GM18858 (cell line): Measurements from ENCODE around the gene UGT1A8.
"Not testable (repeated sequence)": the region's sequence is repeated elsewhere in the genome, so short reads cannot be mapped to it uniquely, and the experiment has no call there.

Source experiments
- ATAC-seq: cut with Tn5 transposase; IDR thresholded peaks from one replicate; pipeline ENCODE4 v1.9.1; 2021; ENCODE audit not compliant: unreplicated experiment

UGT1A8 gene

GRCh38 chr2:233638836-233639235 lies 21.4 kb downstream of the UGT1A8 start:
- no peak for ATAC-seq

GRCh38 chr2:233639860-233640259 lies 22.4 kb downstream of the UGT1A8 start:
- ATAC-seq = no peak

- ATAC-seq = no peak
Measured at GRCh38 chr2:233643128-233643527, 25.7 kb downstream of the UGT1A8 start.

GRCh38 chr2:233646033-233646432 lies 28.6 kb downstream of the UGT1A8 start:
- not testable (repeated sequence) for ATAC-seq

- no peak for ATAC-seq
Measured at GRCh38 chr2:233650981-233651380, 33.5 kb downstream of the UGT1A8 start.

- no peak for ATAC-seq
Measured at GRCh38 chr2:233651430-233651829, 34.0 kb downstream of the UGT1A8 start.

GRCh38 chr2:233654501-233654900 lies 37.1 kb downstream of the UGT1A8 start:
- no peak for ATAC-seq

- no peak for ATAC-seq
Measured at GRCh38 chr2:233655043-233655442, 37.6 kb downstream of the UGT1A8 start.

GRCh38 chr2:233655943-233656342 lies 38.5 kb downstream of the UGT1A8 start:
- not testable (repeated sequence) for ATAC-seq

- no peak for ATAC-seq
Measured at GRCh38 chr2:233656443-233656842, 39.0 kb downstream of the UGT1A8 start.

- ATAC-seq = no peak
Measured at GRCh38 chr2:233658610-233659009, 41.2 kb downstream of the UGT1A8 start.

- ATAC-seq = no peak
Measured at GRCh38 chr2:233663911-233664310, 46.5 kb downstream of the UGT1A8 start.

GRCh38 chr2:233668605-233669260 lies 51.3 kb downstream of the UGT1A8 start:
- no peak for ATAC-seq

GRCh38 chr2:233671290-233672161 lies 54.1 kb downstream of the UGT1A8 start, which contains the start of gene UGT1A9:
UGT1A9 (plus strand) TSS chr2:233671898; CDS start chr2:233671935, 37 bp downstream.
- ATAC-seq = no peak

- ATAC-seq = no peak
Measured at GRCh38 chr2:233672886-233673285, 55.5 kb downstream of the UGT1A8 start.

GRCh38 chr2:233673896-233674295 lies 56.5 kb downstream of the UGT1A8 start:
- no peak for ATAC-seq

GRCh38 chr2:233674314-233674713 lies 56.9 kb downstream of the UGT1A8 start:
- ATAC-seq = no peak

GRCh38 chr2:233674995-233675394 lies 57.6 kb downstream of the UGT1A8 start:
- no peak for ATAC-seq

GRCh38 chr2:233676046-233676445 lies 58.6 kb downstream of the UGT1A8 start:
- ATAC-seq = no peak

- no peak for ATAC-seq
Measured at GRCh38 chr2:233679196-233679595, 61.8 kb downstream of the UGT1A8 start.

- no peak for ATAC-seq
Measured at GRCh38 chr2:233680361-233681045, 63.1 kb downstream of the UGT1A8 start.
